HG02970 (cell line): ENCODE data around the gene FAM107B.
"Not testable (repeated sequence)": the region's sequence is repeated elsewhere in the genome, so short reads cannot be mapped to it uniquely, and the experiment has no call there.

Source experiments
- ATAC-seq: cut with Tn5 transposase; IDR thresholded peaks from one replicate; pipeline ENCODE4 v1.9.1; 2021; ENCODE audit warnings: mild to moderate bottlenecking, moderate library complexity, moderate number of reproducible peaks; ENCODE audit not compliant: unreplicated experiment, low FRiP score

FAM107B gene

GRCh38 chr10:14737808-14738545, 36.7 kb downstream of the FAM107B start:
- no peak for ATAC-seq

DNA sequence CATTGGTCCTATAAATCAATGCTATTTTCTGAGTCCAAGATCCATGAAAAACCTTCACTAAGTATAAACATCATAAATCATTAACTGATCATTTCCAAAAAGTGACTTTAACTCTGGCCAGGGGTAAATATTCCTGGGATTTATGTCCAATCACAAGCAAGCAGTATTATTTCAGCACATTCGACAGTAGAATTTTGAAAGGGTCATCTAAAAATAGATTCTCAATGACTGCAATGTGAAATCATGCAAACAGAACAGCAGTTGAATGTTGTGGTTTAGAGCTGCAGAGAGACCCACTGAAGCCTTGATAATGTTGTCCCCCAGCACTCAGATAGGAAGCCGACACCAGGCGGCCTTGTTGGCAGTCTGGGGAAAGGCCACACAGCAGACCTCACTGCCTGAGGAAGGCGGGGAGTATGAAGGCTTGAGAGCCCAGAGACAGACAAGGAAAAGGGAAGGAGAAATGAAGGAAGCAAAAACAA, 38.1 kb downstream of the FAM107B start:
- ATAC-seq: no peak

DNA sequence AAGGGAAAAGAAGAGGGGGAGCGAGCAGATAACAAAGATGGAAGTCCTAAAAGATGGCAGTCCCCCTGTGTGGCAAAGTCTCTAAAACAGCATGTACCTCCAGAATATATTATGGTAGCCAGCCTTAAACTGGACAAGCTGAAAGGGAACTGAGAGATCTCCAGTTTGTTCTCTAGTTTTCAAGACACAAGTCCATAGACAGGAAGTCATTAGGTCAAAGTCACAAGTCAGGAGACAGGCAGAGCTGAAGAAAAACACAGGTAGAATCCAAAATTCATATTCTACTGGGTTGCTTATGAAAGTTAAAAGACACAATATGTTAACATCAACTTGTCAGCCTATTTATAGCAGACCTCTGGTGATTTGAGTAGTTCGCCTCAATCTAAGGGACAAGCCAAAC, 38.7 kb downstream of the FAM107B start:
- no peak for ATAC-seq

- no peak for ATAC-seq
Observed at GRCh38 chr10:14731875-14732512, 42.7 kb downstream of the FAM107B start.

DNA sequence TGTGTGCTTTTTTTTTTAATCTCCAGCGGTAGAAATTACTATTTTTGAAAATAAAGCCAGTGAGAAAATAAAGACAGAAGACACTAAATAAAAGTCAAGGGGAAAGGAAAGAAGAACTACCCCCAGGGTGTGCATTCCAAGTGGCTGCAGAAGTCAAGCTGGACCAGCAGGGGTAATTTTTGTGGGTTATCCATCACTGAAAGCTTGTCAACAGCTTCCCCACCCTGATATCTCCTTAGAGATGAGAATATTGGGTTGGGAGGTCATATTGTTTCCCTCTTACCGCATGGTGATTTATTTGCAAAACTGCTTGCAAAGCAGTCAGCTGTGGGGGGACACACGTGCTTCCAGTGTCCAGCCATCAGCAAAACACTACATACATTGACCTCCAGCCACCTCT, 46.4 kb downstream of the FAM107B start:
- no peak for ATAC-seq

GRCh38 chr10:14727924-14728323, 46.8 kb downstream of the FAM107B start:
- no peak for ATAC-seq

DNA sequence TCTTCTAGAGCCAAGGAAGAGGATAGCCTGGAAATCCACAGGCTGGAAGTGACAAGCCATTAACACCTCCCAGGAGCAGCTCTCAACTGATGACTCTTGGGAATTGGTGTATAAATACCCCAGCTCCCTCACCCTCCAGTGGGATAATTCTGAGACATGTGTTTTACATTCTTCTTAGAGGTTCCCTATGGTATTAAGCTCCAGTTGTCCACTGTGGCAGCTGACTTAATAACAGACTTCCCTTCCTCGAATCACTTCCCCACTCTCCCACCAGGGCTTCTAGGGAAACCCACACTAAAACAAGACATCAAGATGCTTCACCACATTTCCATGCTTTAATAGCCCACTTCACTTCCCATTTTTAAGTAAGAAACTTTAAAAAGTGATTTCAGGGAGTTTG, 47.2 kb downstream of the FAM107B start:
- ATAC-seq: no peak

DNA sequence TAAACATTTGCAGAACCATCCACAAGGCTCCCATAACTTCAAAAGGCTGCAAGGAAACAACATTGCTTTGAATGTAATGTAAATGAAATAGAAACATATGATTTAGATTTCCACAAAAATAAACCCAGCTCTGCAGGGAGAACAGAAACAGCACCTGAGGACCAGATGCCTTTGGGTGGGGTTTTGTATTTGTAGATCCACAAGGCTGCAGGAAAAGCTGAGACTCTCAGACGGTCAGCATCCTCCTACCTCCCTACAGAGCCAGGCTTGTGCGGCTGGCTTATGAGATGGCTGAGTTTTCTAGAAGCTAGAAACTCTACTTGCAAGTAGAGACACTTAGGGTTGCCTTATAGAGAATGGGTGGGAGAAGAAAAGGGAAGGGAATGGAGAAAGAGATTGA, 49.8 kb downstream of the FAM107B start:
- ATAC-seq: no peak

- no peak for ATAC-seq
Observed at GRCh38 chr10:14723052-14723689, 51.5 kb downstream of the FAM107B start.

- no peak for ATAC-seq
Observed at GRCh38 chr10:14717552-14717951, 57.1 kb downstream of the FAM107B start.

GRCh38 chr10:14712991-14713424, 61.7 kb downstream of the FAM107B start:
- no peak for ATAC-seq

DNA sequence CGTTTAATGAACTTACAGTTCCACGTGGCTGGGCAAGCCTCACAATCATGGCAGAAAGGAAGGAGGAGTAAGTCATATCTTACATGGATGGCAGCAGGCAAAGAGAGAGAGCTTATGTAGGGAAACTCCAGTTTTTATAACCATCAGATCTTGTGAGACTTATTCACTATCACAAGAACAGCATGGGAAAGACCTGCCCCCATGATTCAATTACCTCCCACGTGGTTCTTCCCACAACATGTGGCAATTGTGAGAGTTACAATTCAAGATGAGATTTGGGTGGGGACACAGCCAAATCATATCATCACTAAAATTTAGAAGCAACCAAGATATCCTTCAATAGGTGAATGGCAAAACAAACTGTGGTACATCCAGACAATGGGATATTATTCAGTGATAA, 65.4 kb downstream of the FAM107B start:
- not testable (repeated sequence) for ATAC-seq

- no peak for ATAC-seq
Observed at GRCh38 chr10:14707481-14707880, 67.2 kb downstream of the FAM107B start.

DNA sequence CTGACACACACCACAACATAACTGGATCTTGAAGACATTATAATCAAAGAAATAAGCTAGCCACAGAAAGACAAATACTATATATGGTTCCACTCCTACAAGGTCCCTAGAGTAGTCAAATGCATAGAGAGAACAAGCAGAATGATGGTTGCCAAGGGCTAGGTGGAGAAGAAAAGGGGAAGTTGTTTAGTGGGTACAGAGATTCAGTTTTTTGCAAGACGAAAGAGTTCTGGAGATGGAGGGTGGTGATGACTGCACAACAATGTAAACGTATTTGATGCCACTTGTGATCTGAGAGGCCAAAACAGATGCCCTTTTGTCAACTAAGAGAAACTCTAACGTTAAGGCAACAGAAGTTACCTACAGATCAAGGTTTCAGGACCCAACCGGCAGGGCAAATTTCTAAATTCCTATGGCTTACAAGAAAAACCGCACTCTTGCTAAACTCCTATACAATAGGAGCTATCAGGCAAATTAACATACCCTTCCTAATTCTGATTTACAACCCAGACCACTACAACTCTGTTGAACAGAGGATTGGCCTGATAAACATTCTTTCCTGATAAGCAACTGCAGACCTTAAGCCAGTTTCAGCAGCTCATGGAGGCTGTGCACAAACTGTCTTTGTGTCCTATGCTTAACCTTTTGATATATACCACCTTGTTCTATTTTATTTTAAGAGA, 69.0 kb downstream of the FAM107B start:
- no peak for ATAC-seq

DNA sequence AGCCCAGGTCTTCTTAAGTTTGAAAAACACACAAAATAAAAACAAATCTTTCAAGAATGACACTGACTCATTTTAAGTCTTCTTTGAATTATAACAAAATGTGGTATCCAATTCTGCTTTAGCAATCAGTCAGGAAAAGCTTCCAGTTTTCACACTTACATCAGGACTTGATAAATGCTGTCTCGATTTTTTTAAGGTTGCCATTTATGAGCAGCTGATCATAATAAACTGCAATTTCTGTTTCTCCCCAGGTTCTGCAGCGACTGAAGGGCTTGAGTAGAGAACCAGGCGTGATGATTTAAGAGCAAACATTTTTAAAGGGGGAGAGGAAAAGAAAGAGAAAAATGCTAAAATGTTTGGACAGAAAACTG, 71.1 kb downstream of the FAM107B start:
- no peak for ATAC-seq

DNA sequence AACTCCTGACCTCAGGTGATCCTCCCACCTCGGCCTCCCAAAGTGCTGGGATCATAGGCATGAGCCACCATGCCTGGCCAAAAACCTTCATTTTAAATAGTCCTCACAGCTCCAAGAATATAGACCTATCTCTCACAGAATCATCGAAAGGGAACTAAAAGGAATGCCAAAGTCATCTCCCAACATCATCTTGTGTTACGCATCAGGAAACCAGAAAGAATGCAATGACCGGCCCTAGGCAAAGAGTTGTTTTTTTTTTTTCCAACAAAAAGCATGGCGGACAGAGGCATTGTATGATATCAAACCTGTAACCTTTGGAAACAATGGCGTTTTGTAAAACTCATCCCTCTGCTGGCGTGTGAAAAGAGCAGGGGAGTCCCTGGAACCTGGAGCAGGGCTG, 73.2 kb downstream of the FAM107B start:
- no peak for ATAC-seq

GRCh38 chr10:14700546-14700945, 74.2 kb downstream of the FAM107B start:
- ATAC-seq: no peak

DNA sequence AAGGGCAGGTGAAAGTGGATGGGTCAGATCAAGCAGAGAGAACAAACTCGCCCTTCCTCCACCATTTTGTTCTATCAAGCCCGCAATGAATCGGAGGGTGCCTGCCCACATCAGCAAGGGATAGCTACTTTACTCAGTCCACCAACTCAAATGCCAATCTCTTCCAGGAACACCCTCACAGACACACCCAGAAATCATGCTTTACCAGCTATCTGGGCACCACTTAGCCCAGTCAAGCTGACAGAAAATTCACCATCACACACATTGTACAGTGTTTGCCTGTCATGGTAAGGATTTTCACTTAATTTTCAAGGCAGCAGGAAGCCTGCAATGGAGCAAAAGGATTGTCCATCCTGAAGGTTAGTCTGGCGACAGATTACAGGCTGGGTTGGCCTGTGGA, 75.2 kb downstream of the FAM107B start:
- ATAC-seq: no peak

DNA sequence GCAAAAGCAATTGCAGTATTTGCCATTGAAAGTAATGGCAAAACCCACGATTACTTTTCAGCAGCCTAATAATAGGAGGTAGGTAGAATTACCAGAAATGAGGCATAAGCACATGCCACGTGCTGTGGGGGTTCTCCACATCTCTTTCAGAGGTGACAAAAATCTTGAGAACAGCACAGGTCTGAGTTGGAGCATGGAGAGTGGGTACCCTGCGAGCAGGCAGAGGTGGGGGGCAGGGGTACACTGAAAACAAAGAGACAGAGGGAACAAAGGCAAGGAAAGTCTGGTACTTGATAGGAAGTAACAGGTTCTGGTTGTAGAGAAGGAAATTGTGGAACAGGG, 75.9 kb downstream of the FAM107B start:
- no peak for ATAC-seq

GRCh38 chr10:14698111-14698828, 76.4 kb downstream of the FAM107B start:
- no peak for ATAC-seq

GRCh38 chr10:14697281-14697680, 77.4 kb downstream of the FAM107B start:
- ATAC-seq: no peak
